Parathyroid adenoma (tissue), 2 donors: ENCODE measurements around the gene RSL1D1.

ENCODE experiments used
- H2AFZ ChIP-seq: fragments of 300-600 bp; sonication (generic); one replicate; pipeline ENCODE4 v1.7.0; 2017; ENCODE audit warnings: antibody characterized with exemption, mild to moderate bottlenecking
- H3K27ac ChIP-seq: fragments of 300-600 bp; sonication (generic); one replicate; pipeline ENCODE4 v1.7.0; 2017
- H3K27me3 ChIP-seq: fragments of 300-600 bp; sonication (generic); one replicate; pipeline ENCODE4 v1.7.0; 2017; ENCODE audit warnings: low read length; ENCODE audit not compliant: control insufficient read depth, insufficient read depth
- H3K36me3 ChIP-seq: fragments of 300-600 bp; sonication (generic); one replicate; pipeline ENCODE4 v1.7.0; 2017; ENCODE audit warnings: low read length; ENCODE audit not compliant: control insufficient read depth, insufficient read depth
- H3K4me1 ChIP-seq: fragments of 300-600 bp; sonication (generic); one replicate; pipeline ENCODE4 v1.7.0; 2017; ENCODE audit warnings: control low read depth
- H3K4me2 ChIP-seq: fragments of 300-600 bp; sonication (generic); one replicate; pipeline ENCODE4 v1.7.0; 2017; ENCODE audit warnings: low read length
- H3K4me3 ChIP-seq: fragments of 300-600 bp; sonication (generic); one replicate; pipeline ENCODE4 v1.7.0; 2017; ENCODE audit warnings: low read depth, low read length
- H3K79me2 ChIP-seq: fragments of 300-600 bp; sonication (generic); one replicate; pipeline ENCODE4 v1.7.0; 2017; ENCODE audit warnings: control low read depth
- H3K9ac ChIP-seq: fragments of 300-600 bp; sonication (generic); one replicate; pipeline ENCODE4 v1.7.0; 2017; ENCODE audit warnings: mild to moderate bottlenecking
- H3K9me3 ChIP-seq: fragments of 300-600 bp; sonication (generic); one replicate; pipeline ENCODE4 v1.7.0; 2017; ENCODE audit warnings: low read length; ENCODE audit not compliant: control insufficient read depth
- CTCF ChIP-seq: fragments of 300-600 bp; sonication (generic); IDR thresholded peaks from one replicate; pipeline ENCODE4 v1.7.0; 2017; ENCODE audit warnings: antibody characterized with exemption, mild to moderate bottlenecking
- donor health status: primary hyperparathyroidism.

RSL1D1 gene

GRCh38 chr16:11794447-11794846 is 56.9 kb downstream of the RSL1D1 start:
- H3K27ac ChIP-seq, result no peak overlapping the region
- H3K4me3 ChIP-seq, result no peak overlapping the region
- no peak overlapping the region for H2AFZ ChIP-seq
- H3K79me2 ChIP-seq, result peaks cover 31% of the 10 kb centered on the region
- H3K9ac ChIP-seq, result no peak overlapping the region
- H3K9me3 ChIP-seq, result no peaks in the 10 kb centered on the region
- TF ChIP-seq CTCF, result no peak
- H3K36me3 ChIP-seq, result no peaks in the 10 kb centered on the region
- peaks cover 18% of the 10 kb centered on the region for H3K4me1 ChIP-seq
- H3K4me2 ChIP-seq, result no peak overlapping the region
- no peaks in the 10 kb centered on the region for H3K27me3 ChIP-seq

- H3K36me3 ChIP-seq, result no peaks in the 10 kb centered on the region
- H3K4me3 ChIP-seq, result no peak overlapping the region
- H3K9me3 ChIP-seq, result no peaks in the 10 kb centered on the region
- no peaks in the 10 kb centered on the region for H3K27me3 ChIP-seq
- no peak overlapping the region for H2AFZ ChIP-seq
- H3K9ac ChIP-seq, result no peak overlapping the region
- no peak overlapping the region for H3K4me2 ChIP-seq
- H3K79me2 ChIP-seq, result peaks cover 37% of the 10 kb centered on the region
- TF ChIP-seq CTCF, result no peak
- H3K4me1 ChIP-seq, result peaks cover 18% of the 10 kb centered on the region
- no peak overlapping the region for H3K27ac ChIP-seq
Observed at GRCh38 chr16:11793840-11794239, 57.5 kb downstream of the RSL1D1 start.

- H3K27ac ChIP-seq, result no peak overlapping the region
- no peaks in the 10 kb centered on the region for H3K36me3 ChIP-seq
- no peaks in the 10 kb centered on the region for H3K9me3 ChIP-seq
- peaks cover 11% of the 10 kb centered on the region for H3K4me1 ChIP-seq
- no peak overlapping the region for H3K4me3 ChIP-seq
- peaks cover 49% of the 10 kb centered on the region for H3K79me2 ChIP-seq
- TF ChIP-seq CTCF, result no peak
- H3K27me3 ChIP-seq, result no peaks in the 10 kb centered on the region
- H2AFZ ChIP-seq, result no peak overlapping the region
- H3K4me2 ChIP-seq, result no peak overlapping the region
- H3K9ac ChIP-seq, result no peak overlapping the region
Observed at GRCh38 chr16:11792410-11793241, 58.7 kb downstream of the RSL1D1 start.

- no peak overlapping the region for H3K9ac ChIP-seq
- TF ChIP-seq CTCF, result no peak
Observed at GRCh38 chr16:11791144-11791828, 60.1 kb downstream of the RSL1D1 start.

More at GRCh38 chr16:11791144-11791828, 60.1 kb downstream of the RSL1D1 start:
- peaks cover 11% of the 10 kb centered on the region for H3K4me1 ChIP-seq
- H3K36me3 ChIP-seq, result no peaks in the 10 kb centered on the region
- no peak overlapping the region for H3K4me3 ChIP-seq
- H3K27me3 ChIP-seq, result no peaks in the 10 kb centered on the region
- H2AFZ ChIP-seq, result no peak overlapping the region
- no peak overlapping the region for H3K27ac ChIP-seq
- H3K79me2 ChIP-seq, result peaks cover 54% of the 10 kb centered on the region
- no peak overlapping the region for H3K4me2 ChIP-seq
- H3K9me3 ChIP-seq, result no peaks in the 10 kb centered on the region
